Activated gamma-delta T cell treated with anti-CD3 and anti-CD28 coated beads, Interleukin-2, amount 50 U/mL, for 16 hours (primary cell): ENCODE results near the gene NDRG2.
"Not testable (repeated sequence)": the region's sequence is repeated elsewhere in the genome, so short reads cannot be mapped to it uniquely, and the experiment has no call there.

Source experiments
- DNase-seq: peaks from one replicate; pipeline ENCODE4 v3.0.0-alpha.2; 2020; ENCODE audit warnings: low read depth

Gene NDRG2

DNA sequence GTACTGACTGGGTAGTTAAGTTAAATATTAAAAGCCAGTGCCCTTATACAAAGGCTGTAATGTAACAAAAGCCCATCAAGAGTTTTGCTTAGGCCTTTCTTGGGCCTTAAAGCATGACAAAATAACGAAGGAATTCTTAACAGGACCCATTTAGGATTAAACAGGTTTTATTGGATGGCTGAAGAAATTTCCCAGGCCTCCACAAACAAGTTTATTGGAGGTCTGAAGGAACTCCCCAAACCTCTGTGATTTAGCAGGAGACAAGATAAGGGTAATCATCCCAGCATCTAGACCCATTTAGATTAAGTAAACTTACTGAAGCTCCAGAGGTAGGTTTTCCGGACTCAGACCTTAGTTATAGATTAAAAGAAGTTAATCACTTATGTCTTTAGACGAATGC lies 15.1 kb downstream of the NDRG2 start:
- not testable (repeated sequence) for DNase-seq

DNA sequence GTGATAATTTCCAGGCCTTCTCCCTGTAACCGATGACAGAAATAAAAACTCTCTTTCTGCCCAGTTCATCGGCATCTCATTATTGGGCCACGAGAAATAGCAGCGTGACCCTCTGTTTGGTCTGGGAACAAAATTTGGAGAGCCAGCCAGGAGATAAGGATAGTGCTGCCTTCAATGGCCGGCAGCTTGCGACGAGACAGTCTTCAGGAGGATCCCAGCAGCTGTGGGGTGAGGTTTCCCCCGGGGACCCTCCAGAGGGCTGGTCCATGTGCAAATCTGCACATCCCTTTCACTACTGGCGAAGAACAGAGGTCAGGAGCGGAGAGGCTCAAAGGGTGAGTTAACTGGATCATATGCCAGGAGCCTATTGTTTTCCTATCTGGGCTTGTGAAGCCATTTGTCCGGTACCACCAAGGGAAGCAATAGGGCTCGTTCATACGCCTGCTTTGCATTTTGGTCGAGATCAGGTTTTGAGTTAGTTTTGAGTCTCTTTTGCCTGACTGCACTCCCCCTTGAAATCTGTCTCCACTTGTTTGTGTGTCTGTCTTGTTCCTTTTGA lies 21.0 kb downstream of the NDRG2 start:
- no peak for DNase-seq

DNA sequence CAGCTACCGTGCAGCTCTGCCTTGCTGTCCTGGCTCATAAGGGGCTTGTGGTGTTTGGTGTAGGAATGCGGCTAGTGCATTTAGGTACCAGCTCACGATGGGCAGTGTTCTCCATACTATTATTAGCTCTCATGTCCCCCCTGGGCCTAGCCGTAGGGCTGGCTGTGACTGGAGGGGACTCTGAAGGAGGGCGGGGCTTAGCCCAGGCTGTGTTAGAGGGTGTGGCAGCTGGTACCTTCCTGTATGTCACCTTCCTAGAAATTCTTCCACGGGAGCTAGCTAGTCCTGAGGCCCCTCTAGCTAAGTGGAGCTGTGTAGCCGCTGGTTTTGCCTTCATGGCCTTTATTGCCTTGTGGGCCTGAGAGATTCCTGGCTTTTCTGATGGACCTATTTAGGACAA lies 23.6 kb downstream of the NDRG2 start:
- DNase-seq = no peak

DNA sequence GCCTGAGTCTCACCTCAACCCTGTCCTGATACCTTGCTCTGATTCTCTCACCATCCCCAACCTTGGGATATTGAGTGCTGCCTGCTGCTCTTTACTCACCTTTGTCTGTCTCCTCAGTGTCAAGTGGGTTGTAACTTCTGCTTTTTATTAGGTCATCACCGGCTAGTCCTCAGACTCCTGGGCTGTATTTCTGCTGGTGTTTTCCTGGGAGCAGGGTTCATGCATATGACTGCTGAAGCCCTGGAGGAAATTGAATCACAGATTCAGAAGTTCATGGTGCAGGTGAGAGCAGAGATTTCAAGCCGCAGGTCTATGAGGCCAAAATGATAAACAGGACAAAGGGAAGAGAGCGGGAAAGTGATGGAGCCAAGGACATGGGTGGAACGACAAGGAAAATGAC lies 25.3 kb downstream of the NDRG2 start:
- DNase-seq = no peak

DNA sequence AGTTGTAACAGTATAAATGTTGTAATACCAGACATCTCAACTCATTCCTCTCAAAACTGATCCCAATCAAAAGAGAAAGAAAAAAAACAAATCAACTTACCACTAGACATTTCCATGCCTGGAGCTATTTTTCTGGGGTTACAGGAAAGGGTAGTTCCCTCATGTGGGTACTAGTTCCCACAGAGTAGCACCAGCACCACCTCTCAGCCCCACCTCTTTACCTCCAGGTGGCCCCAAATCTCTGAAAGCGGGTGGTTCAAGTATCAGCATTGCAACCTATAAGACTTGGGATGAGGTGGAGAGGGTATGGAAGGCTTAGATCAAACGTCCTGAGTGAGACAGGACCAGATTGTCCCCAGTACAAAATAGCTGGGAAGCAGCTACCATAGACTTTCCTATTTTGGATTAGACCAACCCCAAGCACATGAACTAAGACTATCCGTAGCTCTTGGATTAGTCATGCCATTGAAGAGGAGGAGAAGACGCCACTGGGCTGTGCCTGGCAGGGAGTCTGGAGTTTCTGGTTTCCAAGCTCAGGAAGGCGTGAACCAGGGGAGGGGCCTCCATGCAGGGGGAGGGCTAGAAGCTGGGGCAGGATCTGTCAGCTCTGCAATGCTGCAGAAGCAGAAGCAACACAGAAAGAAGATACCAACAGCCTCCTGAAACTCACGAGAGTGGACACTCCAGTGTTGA lies 26.0 kb downstream of the NDRG2 start, which contains the start of gene SLC39A2:
Gene SLC39A2, plus strand, starts transcription at position 620 of the 693 bp plus-strand sequence. CDS start 154 bp downstream, outside the sequence.
- no peak for DNase-seq

DNA sequence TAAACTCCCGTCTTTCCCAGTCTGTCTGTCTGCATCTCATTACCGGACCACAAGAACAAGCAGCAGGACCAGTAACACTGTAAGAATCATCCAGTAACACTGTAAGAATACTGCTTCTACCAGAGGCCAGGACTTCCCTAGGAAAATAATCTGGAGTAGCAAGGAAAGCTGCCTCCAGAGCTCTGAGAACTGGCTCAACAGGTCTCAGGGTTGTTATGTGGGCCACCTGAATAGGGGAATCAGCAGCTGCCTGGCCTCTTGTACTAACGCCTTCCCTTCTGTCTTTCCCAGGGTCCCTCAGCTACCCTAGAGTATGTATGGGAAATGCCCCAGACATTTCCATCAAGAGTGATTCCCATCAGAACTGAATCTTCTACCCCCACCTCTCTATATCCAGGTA lies 26.7 kb downstream of the NDRG2 start:
- DNase-seq = no peak

DNA sequence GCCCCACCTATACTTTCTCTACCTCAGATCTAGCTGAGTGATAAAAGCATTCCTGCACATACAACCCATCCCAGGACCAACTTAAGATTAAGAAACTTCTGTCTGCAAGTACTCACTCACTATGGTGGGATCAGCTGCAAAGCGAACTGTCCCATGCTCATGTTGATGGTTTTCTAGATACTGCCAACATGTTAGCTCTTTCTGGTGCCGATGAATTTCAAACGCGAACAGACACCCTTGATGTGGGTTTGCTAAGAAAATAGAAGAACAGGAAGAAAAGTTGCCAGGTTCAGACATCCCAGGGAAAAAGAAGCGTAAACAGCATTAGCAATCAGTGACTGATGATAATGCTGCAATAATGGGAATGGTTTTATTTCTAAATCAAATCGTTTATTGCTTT lies 27.3 kb downstream of the NDRG2 start:
- no peak for DNase-seq

DNA sequence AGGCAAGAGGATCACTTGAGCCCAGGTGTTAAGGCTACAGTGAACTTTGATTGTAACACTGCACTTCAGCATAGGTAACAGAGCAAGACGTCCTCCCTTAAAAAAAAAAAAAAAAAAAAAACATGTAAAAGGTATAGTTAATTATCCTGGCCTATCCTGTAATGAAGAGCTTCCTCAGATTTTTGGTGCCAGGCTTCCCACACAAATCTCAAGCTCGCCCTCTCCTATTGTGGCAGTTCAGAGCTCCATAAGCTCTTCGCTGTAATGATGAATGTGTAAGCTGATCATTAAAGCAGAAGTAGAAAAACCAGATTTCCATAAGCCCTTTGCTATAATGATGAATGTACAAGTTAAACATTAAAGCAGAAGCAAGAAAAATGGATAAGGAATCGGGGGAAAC lies 27.7 kb downstream of the NDRG2 start:
- DNase-seq = no peak

DNA sequence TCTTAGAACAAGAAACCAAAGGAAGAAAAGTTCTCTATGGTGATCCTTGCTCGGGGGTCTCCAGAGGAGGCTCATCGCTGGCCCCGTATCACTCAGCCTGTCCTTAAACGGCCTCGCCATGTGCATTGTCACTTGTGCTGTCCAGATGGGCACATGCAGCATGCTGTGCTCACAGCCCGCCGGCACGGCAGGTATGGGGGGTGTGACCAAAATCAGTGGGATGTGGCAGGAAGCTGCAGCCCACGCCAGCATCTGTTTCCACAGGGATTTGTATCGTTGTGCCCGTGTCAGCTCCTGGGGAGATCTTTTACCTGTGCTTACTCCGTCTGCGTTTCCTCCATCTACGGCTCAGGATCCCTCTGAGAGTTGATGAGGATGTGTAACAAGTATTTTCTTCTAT lies 28.3 kb downstream of the NDRG2 start:
- no peak for DNase-seq

DNA sequence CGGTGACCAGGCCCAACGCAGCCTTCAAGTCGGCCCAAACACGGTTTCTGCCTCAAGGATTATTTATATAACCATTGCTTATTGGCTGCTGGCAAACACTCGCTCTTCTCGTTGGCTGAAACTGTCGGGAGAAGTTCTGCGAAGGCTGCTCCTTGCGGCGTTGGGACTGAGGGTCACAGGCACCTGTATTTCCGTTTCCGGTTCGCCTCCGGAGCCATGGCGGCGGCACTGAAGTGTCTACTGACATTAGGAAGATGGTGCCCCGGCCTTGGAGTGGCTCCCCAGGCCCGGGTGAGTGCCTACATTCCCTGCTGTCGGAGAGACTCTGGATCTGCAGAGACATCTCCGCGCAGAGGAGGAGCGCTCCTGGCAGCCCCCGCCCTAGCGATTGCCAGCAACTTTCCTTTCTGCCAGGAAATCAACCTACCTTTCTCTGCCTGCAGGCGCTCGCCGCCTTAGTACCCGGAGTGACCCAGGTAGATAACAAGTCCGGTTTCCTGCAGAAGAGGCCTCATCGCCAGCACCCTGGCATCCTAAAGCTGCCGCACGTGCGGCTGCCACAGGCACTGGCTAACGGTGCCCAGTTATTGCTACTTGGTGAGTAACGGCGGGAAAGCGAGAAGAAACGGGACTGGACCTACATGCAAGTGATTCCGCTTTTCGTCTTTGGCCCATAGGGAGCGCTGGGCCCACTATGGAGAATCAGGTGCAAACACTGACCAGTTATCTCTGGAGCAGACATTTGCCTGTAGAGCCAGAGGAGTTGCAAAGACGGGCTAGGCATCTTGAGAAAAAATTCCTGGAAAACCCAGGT lies 34.9 kb downstream of the NDRG2 start, which contains the start of gene METTL17:
Gene METTL17, plus strand, starts transcription at position 194 of the 814 bp plus-strand sequence. Its CDS starts 23 bp downstream, at position 217.
- peak; percentile 78 for DNase-seq

DNA sequence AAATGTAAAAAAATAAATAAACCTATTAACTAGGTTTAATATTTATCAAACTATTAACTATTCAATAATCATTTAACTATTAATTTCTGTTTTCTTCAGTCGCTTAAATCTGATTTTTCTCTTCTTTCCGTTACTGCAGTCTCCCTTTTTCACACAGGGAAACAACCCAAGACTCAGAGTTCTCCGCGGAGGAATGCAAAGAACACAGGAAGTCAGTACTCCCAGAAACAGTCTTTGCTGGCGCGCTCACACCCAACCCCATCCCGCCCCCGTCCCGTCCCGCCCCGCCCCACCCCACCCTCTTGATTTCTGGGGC lies 35.4 kb downstream of the NDRG2 start:
- no peak for DNase-seq

DNA sequence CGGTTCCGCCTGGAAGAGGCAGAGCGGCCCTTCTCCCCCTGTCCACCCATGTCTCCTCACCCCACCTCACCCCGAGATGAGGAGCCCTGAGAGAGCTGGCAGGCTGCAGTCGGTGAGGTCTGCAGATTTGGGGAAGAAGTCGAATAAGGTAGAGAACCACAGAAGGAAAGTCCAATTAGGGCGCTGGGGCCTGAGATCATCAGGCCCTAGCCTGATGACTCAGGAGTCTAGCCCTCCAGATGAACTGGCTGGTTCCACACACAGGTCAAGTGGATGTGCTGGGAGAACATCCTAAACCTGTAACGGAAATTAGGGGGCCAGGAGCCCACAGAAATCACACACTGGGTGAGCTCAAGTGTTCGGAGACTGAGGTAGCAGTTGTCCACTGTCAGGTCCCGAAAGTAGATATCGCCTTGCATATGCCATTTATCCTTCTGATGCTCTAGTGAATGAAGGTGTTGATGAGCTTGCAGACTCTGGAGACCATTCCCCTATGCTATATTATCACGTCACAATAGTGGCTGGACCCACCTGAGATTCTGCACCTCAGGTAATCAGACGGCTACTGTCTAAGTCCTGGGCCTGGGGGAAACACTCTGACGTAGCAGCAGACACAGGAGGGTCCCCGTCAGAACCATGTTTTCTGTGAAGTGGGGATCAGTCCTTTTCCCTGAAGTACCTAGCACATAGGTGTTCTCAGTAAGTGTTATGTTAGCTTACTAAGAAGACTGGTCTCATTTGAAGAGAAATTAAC lies 36.0 kb downstream of the NDRG2 start:
- no peak for DNase-seq

DNA sequence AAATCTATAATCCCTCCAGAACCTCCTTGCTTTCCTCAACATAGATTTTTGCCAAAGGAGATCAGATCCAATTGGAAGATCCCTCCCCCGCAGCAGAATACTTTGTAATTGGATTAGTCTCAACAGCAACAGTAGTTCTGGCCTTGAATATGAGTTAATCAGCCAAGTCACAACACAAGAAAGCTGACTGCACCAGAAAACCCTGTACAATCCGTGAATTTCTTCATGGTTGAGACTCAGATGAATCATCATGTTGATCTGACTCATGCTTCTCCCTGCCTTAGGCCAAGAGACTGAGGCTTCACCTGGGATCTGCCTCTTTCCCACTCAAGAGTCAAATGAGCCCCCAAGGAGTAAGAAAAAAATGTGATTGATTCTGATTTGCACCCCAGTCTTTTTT lies 38.0 kb downstream of the NDRG2 start:
- no peak for DNase-seq

DNA sequence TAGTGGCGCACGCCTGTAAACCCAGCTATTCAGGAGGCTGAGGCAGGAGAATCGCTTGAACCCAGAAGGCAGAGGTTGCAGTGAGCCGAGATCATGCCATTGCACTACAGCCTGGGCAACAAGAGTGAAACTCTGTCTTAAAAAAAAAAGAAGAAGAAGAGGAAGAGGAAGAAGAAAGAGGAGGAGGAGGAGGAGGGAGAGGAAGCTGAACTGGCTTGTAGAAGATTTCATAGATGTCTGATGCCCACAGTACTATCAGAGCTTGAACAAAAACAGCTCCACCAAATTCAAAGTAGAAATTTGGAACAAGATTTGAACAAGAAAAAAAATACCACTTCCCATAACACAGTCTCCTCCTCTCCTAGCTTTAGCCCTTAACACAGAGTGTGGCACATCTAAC lies 39.2 kb downstream of the NDRG2 start:
- not testable (repeated sequence) for DNase-seq

DNA sequence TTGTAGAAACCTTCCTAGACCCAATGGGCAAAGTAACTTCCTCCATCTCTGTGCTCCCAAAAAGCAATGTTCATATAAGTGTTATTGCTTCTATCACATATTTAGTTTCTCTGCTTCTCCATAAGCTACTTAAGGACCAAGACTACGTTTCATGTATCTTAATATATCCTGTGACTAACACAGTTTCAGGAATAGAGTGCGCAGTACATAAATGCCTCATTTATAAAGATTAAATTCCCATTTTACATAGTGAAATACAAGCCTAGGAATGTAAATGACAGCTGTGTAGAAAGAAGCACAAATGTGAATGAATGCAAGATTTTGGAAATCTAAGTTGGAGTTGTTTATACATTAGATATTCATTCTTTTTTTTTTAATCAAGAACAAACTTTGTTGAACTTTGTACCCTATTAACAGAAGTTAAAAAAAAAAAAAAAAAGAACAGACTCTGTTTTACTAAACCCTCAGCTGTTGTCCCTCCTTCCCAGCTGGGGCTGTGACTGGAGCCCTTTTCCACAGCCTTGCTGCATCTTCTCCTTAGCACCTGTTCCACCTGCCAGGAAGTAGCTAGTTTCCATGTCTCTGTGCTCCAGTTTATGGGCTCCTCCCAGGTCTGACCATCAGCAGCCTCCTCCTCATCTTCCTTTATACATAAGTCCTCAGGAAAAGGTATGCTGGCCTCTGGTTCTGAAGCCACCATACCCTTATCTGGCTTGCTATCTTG lies 42.1 kb downstream of the NDRG2 start:
- no peak for DNase-seq

DNA sequence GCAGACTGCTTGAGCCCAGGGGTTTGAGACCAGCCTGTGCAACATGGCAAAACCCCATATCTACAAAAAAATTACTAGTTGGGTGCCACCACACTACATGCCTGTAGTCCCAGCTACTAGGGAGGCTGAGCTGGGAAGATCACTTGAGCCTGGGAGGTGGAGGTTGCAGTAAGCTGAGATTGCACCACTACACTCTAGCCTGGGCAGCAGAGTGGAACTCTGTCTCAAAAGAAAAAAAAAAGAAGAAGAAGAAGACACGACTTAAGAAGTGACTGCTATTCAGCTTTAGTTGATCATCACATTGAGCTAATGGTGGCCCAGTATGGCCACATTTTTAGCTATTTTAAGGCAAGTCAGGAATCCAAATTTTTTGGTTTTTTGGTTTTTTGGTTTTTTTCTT lies 44.0 kb downstream of the NDRG2 start:
- DNase-seq = no peak

DNA sequence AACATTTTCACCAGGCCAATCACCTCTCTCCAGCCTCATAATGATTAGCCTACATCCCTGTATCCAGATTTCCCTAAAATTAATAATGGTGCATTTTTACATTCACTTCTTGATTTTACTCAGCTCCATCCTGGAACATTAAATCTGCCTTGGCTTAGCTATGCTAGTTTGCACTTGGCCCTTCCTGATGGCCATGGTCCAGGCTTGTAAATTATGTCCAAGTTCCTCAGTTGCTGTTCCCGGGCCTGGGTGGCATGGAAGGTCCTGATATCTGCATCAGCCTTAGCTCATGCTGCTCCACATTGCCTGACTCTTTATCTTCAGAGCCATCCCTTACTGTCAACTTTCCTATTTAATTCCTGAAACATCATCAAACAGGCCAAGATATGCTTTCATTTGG lies 46.2 kb downstream of the NDRG2 start:
- DNase-seq = no peak

DNA sequence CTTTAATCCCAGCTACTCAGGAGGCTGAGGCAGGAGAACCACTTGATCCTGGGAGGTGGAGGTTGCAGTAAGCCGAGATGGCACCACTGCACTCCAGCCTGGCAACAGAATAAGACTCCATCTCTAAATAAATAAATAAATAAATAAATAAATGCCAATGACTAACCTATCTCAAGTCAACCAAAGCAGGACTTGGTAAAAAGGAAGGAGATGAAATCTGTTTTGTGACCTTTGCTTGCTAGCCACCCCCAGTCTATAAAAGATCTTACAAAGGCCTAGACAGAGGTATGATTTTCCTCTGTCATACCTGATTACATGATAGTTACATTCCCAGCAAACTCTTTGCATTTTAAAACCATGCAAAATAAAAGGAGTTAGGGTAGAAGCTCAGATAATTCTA lies 48.6 kb downstream of the NDRG2 start:
- DNase-seq = no peak

DNA sequence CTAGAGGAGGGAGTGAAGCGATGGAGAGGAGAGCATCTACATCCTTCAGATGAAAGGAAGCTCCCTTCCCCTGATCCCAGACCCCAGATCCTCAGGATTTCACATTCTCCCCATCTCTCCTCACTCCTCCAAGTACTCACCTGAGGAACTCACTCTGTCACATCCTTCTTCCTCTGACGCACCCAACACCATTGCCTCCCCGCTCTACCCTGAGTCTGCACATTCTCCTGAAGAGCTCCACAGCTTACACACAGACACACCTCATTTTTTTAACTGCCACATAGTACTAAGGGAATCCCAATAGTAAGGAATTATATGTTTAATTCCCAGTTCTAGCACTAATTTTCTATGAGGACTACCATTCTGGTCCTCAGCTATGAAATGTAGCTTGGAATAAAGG lies 51.4 kb downstream of the NDRG2 start:
- DNase-seq = no peak

DNA sequence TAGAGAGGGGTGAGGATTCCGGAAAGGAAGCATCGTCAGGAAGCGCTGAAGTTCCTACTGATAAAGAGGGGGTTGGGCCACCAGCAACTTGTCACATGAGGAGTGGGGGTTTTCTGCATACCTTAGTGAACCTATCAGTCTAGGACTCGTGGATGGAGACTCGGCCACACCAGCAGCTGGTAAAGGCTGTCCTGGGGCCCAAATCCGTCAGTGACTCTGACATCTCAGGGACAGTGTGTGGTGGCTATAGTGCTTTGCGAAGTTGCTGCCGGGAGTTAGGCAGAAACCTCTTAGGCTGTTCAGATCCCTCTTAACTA lies 53.2 kb downstream of the NDRG2 start:
- DNase-seq = no peak

DNA sequence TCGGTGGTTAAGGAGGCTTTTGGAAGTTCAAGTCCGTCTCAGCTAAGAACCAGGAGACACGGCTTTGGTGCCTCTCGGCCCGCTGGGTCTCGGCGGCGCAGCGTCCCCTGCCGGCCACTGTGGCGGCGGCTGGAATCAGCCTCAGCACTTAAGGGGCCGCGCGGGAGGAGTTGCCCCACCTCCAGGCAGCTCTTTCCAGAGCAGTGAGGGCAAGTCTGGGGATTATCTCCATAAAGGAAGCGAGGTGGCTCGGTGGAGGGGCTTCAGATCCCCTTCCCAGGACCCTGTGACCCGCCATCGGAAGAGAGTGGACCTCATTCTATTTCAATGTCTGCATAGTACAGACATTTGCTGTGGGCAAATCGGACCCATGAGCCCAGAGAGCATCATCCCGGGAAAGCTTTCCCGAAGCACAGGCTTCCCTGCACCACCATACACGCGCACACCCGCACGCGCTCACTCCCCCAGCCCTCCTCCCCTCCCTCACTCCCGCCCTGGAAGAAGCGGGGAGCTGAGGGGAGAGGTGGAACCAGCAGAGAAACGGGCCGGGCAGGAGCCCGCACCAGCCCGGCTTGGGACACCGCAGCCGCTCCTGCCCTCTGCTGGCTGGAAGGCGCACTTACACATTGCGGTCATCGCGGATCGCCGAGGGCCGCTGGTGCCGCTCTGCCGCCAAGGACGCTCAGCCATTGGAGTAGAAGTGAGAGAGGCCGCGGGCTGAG lies 53.7 kb downstream of the NDRG2 start:
- DNase-seq = peak; percentile 67

DNA sequence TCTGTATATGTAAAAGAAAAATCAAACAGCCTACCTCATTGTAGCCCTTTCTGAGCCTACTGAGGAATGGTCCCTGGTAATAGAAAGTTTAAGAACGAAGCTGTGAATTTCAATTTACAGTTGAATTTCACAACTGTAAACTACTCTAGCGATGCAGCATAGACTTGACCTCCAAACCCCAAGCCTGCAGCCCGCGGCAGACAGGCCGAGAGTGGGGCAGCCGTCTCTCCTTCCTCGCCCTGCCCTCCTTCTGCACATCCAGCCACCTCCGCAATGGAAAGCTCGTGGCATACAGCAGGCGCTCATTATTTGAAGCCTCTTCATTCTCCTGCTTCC lies 54.2 kb downstream of the NDRG2 start:
- no peak for DNase-seq
